DOHH2 (cell line): Measurements from ENCODE around the gene CAB39.
"Not testable (repeated sequence)": the region's sequence is repeated elsewhere in the genome, so short reads cannot be mapped to it uniquely, and the experiment has no call there.

ENCODE experiments used
- H3F3A ChIP-seq: fragments of 200-600 bp; sonication (generic), shearing (Covaris generic); 2 replicates; pipeline ENCODE4 v1.6.0; 2016; ENCODE audit warnings: antibody characterized with exemption, mild to moderate bottlenecking; ENCODE audit not compliant: control insufficient read depth, insufficient read depth
- H3K27ac ChIP-seq: fragments of 200-600 bp; sonication (generic); 2 replicates; pipeline ENCODE4 v1.5.1; 2014; ENCODE audit warnings: low read depth, mild to moderate bottlenecking, low read length, moderate library complexity
- H3K27me3 ChIP-seq: fragments of 200-600 bp; sonication (generic); 2 replicates; pipeline ENCODE4 v1.6.1; 2014; ENCODE audit warnings: mild to moderate bottlenecking, low read length, mixed read lengths; ENCODE audit not compliant: control insufficient read depth
- H3K36me3 ChIP-seq: fragments of 200-600 bp; sonication (generic); 2 replicates; pipeline ENCODE4 v1.6.1; 2014; ENCODE audit warnings: mild to moderate bottlenecking, low read length, moderate library complexity, mixed read lengths; ENCODE audit not compliant: control insufficient read depth
- H3K4me1 ChIP-seq: fragments of 200-600 bp; sonication (generic); 2 replicates; pipeline ENCODE4 v1.6.1; 2014; ENCODE audit warnings: mild to moderate bottlenecking, low read length, mixed read lengths; ENCODE audit not compliant: control insufficient read depth
- H3K4me2 ChIP-seq: fragments of 200-600 bp; sonication (generic); 2 replicates; pipeline ENCODE4 v1.6.0; 2014; ENCODE audit warnings: mild to moderate bottlenecking, low read length, moderate library complexity
- H3K4me3 ChIP-seq: fragments of 200-600 bp; sonication (generic); 2 replicates; pipeline ENCODE4 v1.5.1; 2014; ENCODE audit warnings: mild to moderate bottlenecking, low read length, mixed read lengths
- H3K79me2 ChIP-seq: fragments of 200-600 bp; sonication (generic); 2 replicates; pipeline ENCODE4 v1.6.1; 2014; ENCODE audit warnings: mild to moderate bottlenecking, low read length, mixed read lengths; ENCODE audit not compliant: control insufficient read depth
- H3K9me2 ChIP-seq: fragments of 200-600 bp; sonication (generic); replicated peaks from 2 replicates; pipeline ENCODE4 v1.6.1; 2014; ENCODE audit warnings: mild to moderate bottlenecking, low read length, mixed read lengths; ENCODE audit not compliant: control insufficient read depth
- H3K9me3 ChIP-seq: fragments of 200-600 bp; sonication (generic); 2 replicates; pipeline ENCODE4 v1.6.1; 2014; ENCODE audit warnings: antibody characterized with exemption, low read length, mixed read lengths; ENCODE audit not compliant: control insufficient read depth, insufficient read depth
- H4K20me1 ChIP-seq: fragments of 200-600 bp; sonication (generic); 2 replicates; pipeline ENCODE4 v1.6.0; 2014; ENCODE audit warnings: low read depth, mild to moderate bottlenecking, antibody characterized with exemption, low read length, moderate library complexity; ENCODE audit not compliant: control insufficient read depth, insufficient read depth
- CTCF ChIP-seq: fragments of 200-600 bp; sonication (generic); IDR thresholded peaks from one replicate; pipeline ENCODE4 v1.5.1; 2014; ENCODE audit warnings: antibody characterized with exemption, mild to moderate bottlenecking, low read depth, low read length; ENCODE audit not compliant: poor library complexity, severe bottlenecking
- EZH2phosphoT487 ChIP-seq: fragments of 200-600 bp; sonication (generic); IDR thresholded peaks from 2 replicates; pipeline ENCODE4 v1.6.1; 2017; ENCODE audit warnings: borderline replicate concordance, mild to moderate bottlenecking, antibody characterized with exemption, low read length, moderate library complexity, mixed read lengths

Gene CAB39

GRCh38 chr2:230722207-230722885 lies 9.7 kb downstream of the CAB39 start:
- Histone ChIP-seq H3K9me3 (no peaks in the 10 kb centered on the region), H3K36me3 (peaks cover 32% of the 10 kb centered on the region), H3K9me2 (no peaks in the 10 kb centered on the region), H3K4me3 (no peak overlapping the region), H4K20me1 (peaks cover 15% of the 10 kb centered on the region), H3F3A (no peaks in the 10 kb centered on the region), H3K4me1 (peaks cover 42% of the 10 kb centered on the region), H3K27ac (no peak overlapping the region), H3K4me2 (peak overlapping the region; percentile 39), H3K79me2 (peaks cover 80% of the 10 kb centered on the region), H3K27me3 (no peaks in the 10 kb centered on the region)
- TF ChIP-seq CTCF (no peak), EZH2phosphoT487 (no peak)

- H3F3A ChIP-seq: no peaks in the 10 kb centered on the region
- H3K27me3 ChIP-seq: no peaks in the 10 kb centered on the region
- no peak overlapping the region for H3K4me2 ChIP-seq
- H3K79me2 ChIP-seq: peaks cover 72% of the 10 kb centered on the region
- no peak for TF ChIP-seq EZH2phosphoT487
- H3K36me3 ChIP-seq: peaks cover 32% of the 10 kb centered on the region
- peaks cover 10% of the 10 kb centered on the region; the same call in 1 of the 2 replicates for H4K20me1 ChIP-seq
- peaks cover 32% of the 10 kb centered on the region for H3K4me1 ChIP-seq
- no peaks in the 10 kb centered on the region for H3K9me3 ChIP-seq
- no peaks in the 10 kb centered on the region for H3K9me2 ChIP-seq
- H3K4me3 ChIP-seq: no peak overlapping the region
- H3K27ac ChIP-seq: no peak overlapping the region
Measured at GRCh38 chr2:230723363-230723762, 10.7 kb downstream of the CAB39 start.

GRCh38 chr2:230724957-230725356 lies 12.3 kb downstream of the CAB39 start:
- Histone ChIP-seq H3K79me2 (peaks cover 69% of the 10 kb centered on the region), H3K36me3 (peaks cover 29% of the 10 kb centered on the region), H3K4me1 (peaks cover 28% of the 10 kb centered on the region)
- H3K4me2 ChIP-seq, H3K27ac ChIP-seq, H3K4me3 ChIP-seq, H3F3A ChIP-seq, H3K9me3 ChIP-seq, H3K27me3 ChIP-seq, H3K9me2 ChIP-seq, H4K20me1 ChIP-seq: not testable (repeated sequence)

- Histone ChIP-seq H3K9me2 (no peaks in the 10 kb centered on the region), H3K4me2 (no peak overlapping the region), H3K36me3 (no peaks in the 10 kb centered on the region), H3K27ac (no peak overlapping the region), H3K4me1 (peaks cover 7% of the 10 kb centered on the region), H3K4me3 (no peak overlapping the region), H3K79me2 (peaks cover 77% of the 10 kb centered on the region), H3F3A (peaks cover 2% of the 10 kb centered on the region; the same call in 1 of the 2 replicates), H3K27me3 (no peaks in the 10 kb centered on the region), H3K9me3 (no peaks in the 10 kb centered on the region), H4K20me1 (0 out of 2 replicates have a peak, but pooled peaks cover 4% of the 10 kb centered on the region)
- TF ChIP-seq EZH2phosphoT487: no peak
- no peak for TF ChIP-seq CTCF
Measured at GRCh38 chr2:230731512-230731911, 18.9 kb downstream of the CAB39 start.
